Aorta (tissue), 5 donors: ENCODE data around the gene NEXN. TPM values are rescaled to one million over a fixed set of nuclear protein-coding genes. Genes with fewer than 3 reads are reported as not detected.
A peak's percentile ranks its signal among the peaks of the same experiment; 100 is the strongest.

Experiments used
- ATAC-seq: fragments of 200-7000 bp; cut with Tn5 transposase; one replicate; pipeline ENCODE4 v1.9.1; 2022; ENCODE audit warnings: moderate library complexity; ENCODE audit not compliant: low FRiP score
- DNase-seq, 2 donors: peaks; one replicate each; pipeline ENCODE4 v3.0.0-alpha.2; 2020
- H3K27ac ChIP-seq, 2 donors: one replicate each; pipeline ENCODE4 v1.5.1; 2013; ENCODE audit warnings: low read length in 2 of 2, mild to moderate bottlenecking in 2 of 2, moderate library complexity in 2 of 2, control low read depth in 1 of 2, inconsistent platforms in 1 of 2, low read depth in 1 of 2
- H3K27me3 ChIP-seq, 2 donors: one replicate each; pipeline ENCODE4 v1.6.1; 2013; ENCODE audit warnings: control low read depth in 1 of 2, low read length in 1 of 2, mild to moderate bottlenecking in 1 of 2, moderate library complexity in 1 of 2; ENCODE audit not compliant: insufficient read depth in 2 of 2, control insufficient read depth in 1 of 2
- H3K36me3 ChIP-seq, 2 donors: one replicate each; pipeline ENCODE4 v1.6.1; 2013; ENCODE audit warnings: control low read depth in 1 of 2, low read length in 1 of 2, mild to moderate bottlenecking in 1 of 2; ENCODE audit not compliant: insufficient read depth in 2 of 2, control insufficient read depth in 1 of 2
- H3K4me1 ChIP-seq, 2 donors: one replicate each; pipeline ENCODE4 v1.6.1; 2013; ENCODE audit warnings: low read length in 2 of 2, control low read depth in 1 of 2, mild to moderate bottlenecking in 1 of 2, moderate library complexity in 1 of 2; ENCODE audit not compliant: insufficient read depth in 2 of 2, control insufficient read depth in 1 of 2
- H3K4me3 ChIP-seq, 2 donors: one replicate each; pipeline ENCODE4 v1.5.1; 2013; ENCODE audit warnings: low read length in 2 of 2, control low read depth in 1 of 2, mild to moderate bottlenecking in 1 of 2
- H3K9me3 ChIP-seq: one replicate; pipeline ENCODE4 v1.6.1; 2013; ENCODE audit warnings: mild to moderate bottlenecking, low read length; ENCODE audit not compliant: control insufficient read depth
- WGBS, 2 donors: extraction: QIAGEN DNeasy Blood & Tissue Kit; methylation state at CpG; one replicate each; pipeline ENCODE4 v1.1.7; 2013; 5-methylcytosine and 5-hydroxymethylcytosine counted together
- intact Hi-C, 2 donors: fragments of 100-400 bp; cut with DNase I; formaldehyde crosslinking; loops; one replicate each; pipeline versions ENCODE4 v1.14.2 to v1.15.0; 2022
- long read RNA-seq, 2 donors: library from polyadenylated mRNA; unstranded; transcript quantifications; one replicate each; pipeline ENCODE4 v2.0.0, GENCODE V29; 2020 to 2021
- polyA plus RNA-seq, 2 donors: library from polyadenylated mRNA; stranded (reverse); fragments of 200-250 nt; gene quantifications; one replicate each; pipeline ENCODE4 v1.2.3, GENCODE V29; 2013
- total RNA-seq, 2 donors: library from RNA; stranded (reverse); fragmentation: NEBNext Ultra II Directional; extraction: Animal tissue kit (Norgen Biotek cat#: 25700); gene quantifications; one replicate each; pipeline ENCODE4 v1.2.1, GENCODE V29; 2021
- donor health status: healthy with polysubstance abuse.
- donor health status: Bipolar disorder and iron deficiency.
- donor health status: DM: no; HTN: no; CAD: no.
- donor health status: DM: no; HTN: no; CAD: no.
- donor health status: DM: yes; HTN: yes; CAD: no.

Gene NEXN
- total RNA-seq (100 to 1,000 TPM in 1 of 2 donors, 10 to 100 TPM in 1; 81.9 to 237 TPM), polyA plus RNA-seq (100 to 1,000 TPM; 145 to 147 TPM)
- long read RNA-seq, donor 1, transcript NEXN-204 (9 exons, 1,263 nt), result major isoform, 10 of 280 reads
- long read RNA-seq, donor 1, partial matches to known transcripts, result 203 of 280 reads
- long read RNA-seq, donor 1, other reads (novel, unspliced or antisense), result 65 of 280 reads
- long read RNA-seq, donor 2, partial matches to known transcripts, result 60 of 104 reads
- long read RNA-seq, donor 2, other reads (novel, unspliced or antisense), result 37 of 104 reads

DNA sequence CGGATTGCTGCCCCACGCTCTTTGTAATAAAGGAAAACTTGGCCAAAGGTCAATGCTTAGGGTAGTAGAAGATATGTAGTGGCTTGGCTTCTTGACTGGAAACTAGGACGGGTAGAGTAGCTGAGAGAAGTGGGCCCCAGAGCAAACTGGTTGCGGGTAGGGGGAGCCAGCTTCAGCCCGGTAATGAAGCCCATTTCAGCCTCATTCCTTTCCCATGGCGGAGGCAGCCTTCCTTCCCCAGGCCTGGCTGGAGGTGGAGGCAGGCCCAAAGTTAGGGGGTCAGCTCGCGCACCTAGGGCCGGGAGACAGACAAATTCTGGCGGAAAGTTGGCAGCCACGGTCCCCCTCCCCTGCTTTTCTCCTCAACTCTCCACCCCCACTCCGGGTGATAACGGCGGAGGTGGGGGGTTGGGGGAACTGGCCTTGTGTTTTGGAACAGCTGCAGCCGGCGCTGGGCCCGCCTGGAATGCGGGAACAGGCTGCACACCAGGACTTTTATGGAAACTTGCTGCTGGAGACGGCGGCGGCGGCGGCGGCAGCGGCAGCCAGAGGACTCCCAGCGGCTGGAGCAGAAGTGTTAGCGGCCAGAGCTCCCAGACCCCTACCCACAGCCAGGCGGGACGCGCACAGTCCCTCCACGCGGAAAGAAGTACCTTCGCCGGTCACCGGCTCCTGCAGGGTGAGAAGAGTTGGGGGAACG is at the start of gene NEXN:
TSS of gene NEXN (plus strand) at position 544 of the 700 bp plus-strand sequence. CDS start 27,483 bp downstream, outside the sequence.
- WGBS, 2 donors, result 1% methylated on average over 34 to 36 of the region's 36 CpGs
- H3K4me3 ChIP-seq, result peak within 1 kb of the TSS; percentile 93 to 97
- H3K36me3 ChIP-seq, result peaks cover 0 to 4% of the 10 kb centered on the region in 2 donors
- intact Hi-C loops, result loop anchor here (5.0 to 10.0 kb wide), 2 partner anchors 56 to 203 kb away; partner anchors contain the start of gene ZZZ3 (in 1 of the 2)
- no peaks in the 10 kb centered on the region for H3K27me3 ChIP-seq
- DNase-seq (peak; percentile 87 to 94), ATAC-seq (peak; percentile 90)
- H3K27ac ChIP-seq, result peak within 1 kb of the TSS; percentile 96 to 100
- H3K4me1 ChIP-seq, result no peaks in the 10 kb centered on the region
- no peaks in the 10 kb centered on the region for H3K9me3 ChIP-seq

DNA sequence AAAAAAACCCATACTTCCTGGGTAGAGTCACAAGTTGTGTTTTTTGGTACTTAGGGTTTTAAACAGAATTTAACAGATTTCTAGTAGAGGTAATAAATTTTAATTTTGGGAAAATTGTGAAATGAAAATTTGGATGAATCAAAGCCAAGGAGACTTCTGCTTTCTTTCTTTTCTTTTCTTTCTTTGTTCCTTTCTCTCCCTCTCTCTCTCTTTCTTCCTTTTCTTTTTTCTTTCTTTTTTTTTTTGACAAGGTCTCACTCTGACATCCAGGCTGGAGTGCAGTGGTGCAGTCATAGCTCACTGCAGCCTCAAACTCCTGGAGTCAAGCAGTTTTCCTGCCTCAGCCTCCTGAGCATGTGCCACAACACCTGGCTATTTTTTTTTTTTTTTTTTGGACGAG is 46.9 kb upstream of the NEXN start:
- H3K4me3 ChIP-seq, result no peak overlapping the region
- intact Hi-C loops, result no loop called here
- no peaks in the 10 kb centered on the region for H3K9me3 ChIP-seq
- H3K36me3 ChIP-seq, result no peaks in the 10 kb centered on the region
- DNase-seq (no peak), ATAC-seq (no peak)
- peaks cover 0 to 2% of the 10 kb centered on the region in 2 donors for H3K4me1 ChIP-seq
- 69 to 73% methylated on average over 1 of the region's 1 CpG for WGBS, 2 donors
- H3K27me3 ChIP-seq, result no peaks in the 10 kb centered on the region
- no peak overlapping the region for H3K27ac ChIP-seq

DNA sequence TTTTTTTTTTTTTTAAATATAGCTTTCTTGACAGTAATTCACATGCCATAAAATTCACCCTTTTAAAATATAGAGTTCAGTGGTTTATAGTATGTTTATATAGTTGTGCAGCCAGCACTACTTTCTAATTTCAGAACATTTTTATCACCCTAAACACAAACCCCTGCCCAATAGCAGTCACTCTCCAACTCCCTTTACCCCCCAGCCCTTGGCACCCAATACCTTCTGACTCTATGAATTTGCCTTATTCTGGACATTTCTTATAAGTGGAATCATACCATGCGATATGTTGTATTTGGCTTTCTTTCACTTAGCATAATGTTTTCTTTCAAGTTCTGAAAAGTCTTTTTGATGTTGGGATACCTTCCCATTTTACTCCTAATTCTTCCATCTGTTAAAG is 42.5 kb upstream of the NEXN start:
- ATAC-seq (no peak), DNase-seq (no peak)
- intact Hi-C loops, result no loop called here
- WGBS, 2 donors, result 18 to 27% methylated on average over 1 of the region's 1 CpG
- peaks cover 2 to 3% of the 10 kb centered on the region in 2 donors for H3K4me1 ChIP-seq
- H3K36me3 ChIP-seq, result no peaks in the 10 kb centered on the region
- H3K27me3 ChIP-seq, result no peaks in the 10 kb centered on the region
- H3K27ac ChIP-seq, result no peak overlapping the region
- H3K9me3 ChIP-seq, result no peaks in the 10 kb centered on the region
- H3K4me3 ChIP-seq, result no peak overlapping the region

GRCh38 chr1:77846966-77847365 is 41.5 kb upstream of the NEXN start:
- peaks cover 2 to 3% of the 10 kb centered on the region in 2 donors for H3K4me1 ChIP-seq
- intact Hi-C loops, result no loop called here
- no peak for ATAC-seq
- H3K36me3 ChIP-seq, result no peaks in the 10 kb centered on the region
- H3K27me3 ChIP-seq, result no peaks in the 10 kb centered on the region
- no peak overlapping the region for H3K27ac ChIP-seq
- 30 to 34% methylated on average over 3 of the region's 3 CpGs for WGBS, 2 donors
- no peaks in the 10 kb centered on the region for H3K9me3 ChIP-seq
- no peak overlapping the region for H3K4me3 ChIP-seq
- DNase-seq, result no peak

DNA sequence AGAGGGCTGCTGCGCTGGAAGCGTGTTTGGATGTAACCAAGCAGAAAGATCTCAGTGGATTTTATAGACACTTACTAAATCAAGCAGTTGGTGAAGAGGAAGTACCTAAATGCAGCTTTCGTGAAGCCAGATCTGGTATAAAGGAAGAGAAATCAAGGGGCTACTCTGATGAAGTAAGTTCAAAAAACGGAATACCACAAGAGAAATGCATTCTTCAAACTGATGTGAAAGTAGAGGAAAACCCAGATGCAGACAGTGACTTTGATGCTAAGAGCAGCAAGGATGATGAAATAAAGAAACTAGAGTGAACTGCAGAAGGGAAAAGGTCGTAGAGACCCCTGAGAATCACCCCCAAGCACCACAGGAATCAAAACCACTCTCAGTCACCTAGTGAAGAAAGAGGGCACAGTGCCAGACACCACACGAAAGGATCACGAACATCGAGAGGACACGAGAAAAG is 40.8 kb upstream of the NEXN start:
- intact Hi-C loops, result no loop called here
- Histone ChIP-seq H3K4me3 (no peak overlapping the region), H3K9me3 (no peaks in the 10 kb centered on the region), H3K27me3 (no peaks in the 10 kb centered on the region), H3K27ac (no peak overlapping the region), H3K4me1 (peaks cover 2 to 3% of the 10 kb centered on the region in 2 donors), H3K36me3 (no peaks in the 10 kb centered on the region)
- ATAC-seq, result no peak
- WGBS, 2 donors, result 84 to 86% methylated on average over 9 of the region's 9 CpGs
- no peak for DNase-seq

DNA sequence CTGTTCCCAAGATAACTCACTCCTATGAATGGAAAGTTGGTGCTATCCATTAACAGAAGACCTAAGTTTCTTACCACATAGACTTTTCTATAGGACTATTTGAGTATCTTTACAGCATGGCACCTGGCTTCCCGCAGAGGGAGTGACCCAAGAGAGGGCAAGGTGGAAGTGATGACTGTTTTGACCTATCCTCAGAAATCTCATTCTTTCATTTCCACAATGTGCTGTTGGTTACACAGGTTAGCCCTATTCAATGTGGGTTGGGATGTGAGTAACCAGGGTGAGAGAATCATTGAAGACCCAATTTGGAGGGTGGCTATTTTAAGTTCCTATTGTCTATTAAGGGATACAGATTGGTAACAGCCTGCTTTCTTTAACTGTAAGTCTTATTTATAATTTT is 38.3 kb upstream of the NEXN start:
- 100% methylated on average over 1 of the region's 1 CpG for WGBS, 2 donors
- Histone ChIP-seq H3K4me1 (peaks cover 0 to 3% of the 10 kb centered on the region in 2 donors), H3K36me3 (no peaks in the 10 kb centered on the region), H3K27ac (no peak overlapping the region), H3K9me3 (no peaks in the 10 kb centered on the region), H3K27me3 (no peaks in the 10 kb centered on the region), H3K4me3 (no peak overlapping the region)
- intact Hi-C loops, result no loop called here
- DNase-seq, result no peak
- no peak for ATAC-seq

- WGBS, 2 donors, result 62 to 67% methylated on average over 4 of the region's 4 CpGs
- Histone ChIP-seq H3K36me3 (no peaks in the 10 kb centered on the region), H3K4me3 (no peak overlapping the region), H3K27me3 (no peaks in the 10 kb centered on the region), H3K4me1 (peaks cover 0 to 2% of the 10 kb centered on the region in 2 donors), H3K27ac (no peak overlapping the region), H3K9me3 (no peaks in the 10 kb centered on the region)
- intact Hi-C loops, result no loop called here
- DNase-seq (no peak), ATAC-seq (no peak)
These were observed 30.9 kb upstream of the NEXN start for GRCh38 chr1:77857552-77857951.

GRCh38 chr1:77858725-77859124 is 29.7 kb upstream of the NEXN start:
- no peaks in the 10 kb centered on the region for H3K36me3 ChIP-seq
- H3K4me1 ChIP-seq, result peaks cover 0 to 2% of the 10 kb centered on the region in 2 donors
- 87 to 90% methylated on average over 3 of the region's 3 CpGs for WGBS, 2 donors
- intact Hi-C loops, result no loop called here
- H3K27me3 ChIP-seq, result no peaks in the 10 kb centered on the region
- H3K4me3 ChIP-seq, result no peak overlapping the region
- H3K9me3 ChIP-seq, result no peaks in the 10 kb centered on the region
- DNase-seq, result no peak
- no peak for ATAC-seq
- H3K27ac ChIP-seq, result no peak overlapping the region

GRCh38 chr1:77859248-77859647 is 29.2 kb upstream of the NEXN start:
- Histone ChIP-seq H3K9me3 (no peaks in the 10 kb centered on the region), H3K36me3 (no peaks in the 10 kb centered on the region), H3K4me1 (peaks cover 0 to 2% of the 10 kb centered on the region in 2 donors), H3K27ac (no peak overlapping the region), H3K4me3 (no peak overlapping the region), H3K27me3 (no peaks in the 10 kb centered on the region)
- WGBS, 2 donors, result 49 to 55% methylated on average over 2 of the region's 2 CpGs
- DNase-seq (no peak), ATAC-seq (no peak)
- intact Hi-C loops, result no loop called here
